Smooth muscle cell (in vitro differentiated cells): Measurements from ENCODE around the gene EVI2A. TPM values are rescaled to one million over a fixed set of nuclear protein-coding genes. Genes with fewer than 3 reads are reported as not detected.

Source experiments
- DNase-seq: peaks from one replicate; lab custom pipeline; 2025; ENCODE audit not compliant: unreplicated experiment; lab: John Stamatoyannopoulos, UW
- H2AFZ ChIP-seq: fragments of 200-600 bp; sonication (generic); 2 replicates; pipeline ENCODE4 v1.6.0; 2016; ENCODE audit warnings: antibody characterized with exemption, low read depth, mild to moderate bottlenecking
- H3F3A ChIP-seq: fragments of 200-600 bp; sonication (generic); 2 replicates; pipeline ENCODE4 v1.6.0; 2017; ENCODE audit warnings: antibody characterized with exemption, low read depth
- H3K27ac ChIP-seq: fragments of 200-600 bp; sonication (generic); 2 replicates; pipeline ENCODE4 v1.5.1; 2016; ENCODE audit warnings: low read depth, mild to moderate bottlenecking
- H3K27me3 ChIP-seq: fragments of 200-600 bp; sonication (generic); 2 replicates; pipeline ENCODE4 v1.6.1; 2016; ENCODE audit warnings: low read depth, mild to moderate bottlenecking
- H3K36me3 ChIP-seq: fragments of 200-600 bp; sonication (generic); 2 replicates; pipeline ENCODE4 v1.5.1; 2016; ENCODE audit warnings: low read depth
- H3K4me1 ChIP-seq: fragments of 200-600 bp; sonication (generic); 2 replicates; pipeline ENCODE4 v1.5.1; 2016; ENCODE audit warnings: low read depth
- H3K4me2 ChIP-seq: fragments of 200-600 bp; sonication (generic); 2 replicates; pipeline ENCODE4 v1.6.0; 2016; ENCODE audit warnings: mild to moderate bottlenecking
- H3K4me3 ChIP-seq: fragments of 200-600 bp; sonication (generic); 2 replicates; pipeline ENCODE4 v1.5.1; 2016; ENCODE audit warnings: mild to moderate bottlenecking
- H3K79me2 ChIP-seq: fragments of 200-600 bp; sonication (generic); 2 replicates; pipeline ENCODE4 v1.6.0; 2016; ENCODE audit warnings: low read depth, mild to moderate bottlenecking
- H3K9ac ChIP-seq: fragments of 200-600 bp; sonication (generic); 2 replicates; pipeline ENCODE4 v1.6.0; 2016; ENCODE audit warnings: low read depth
- H3K9me3 ChIP-seq: fragments of 200-600 bp; sonication (generic); replicated peaks from 2 replicates; pipeline ENCODE4 v1.5.1; 2016; ENCODE audit warnings: low read depth
- H4K20me1 ChIP-seq: fragments of 200-600 bp; sonication (generic); 2 replicates; pipeline ENCODE4 v1.6.0; 2016; ENCODE audit warnings: low read depth
- CTCF ChIP-seq: fragments of 200-600 bp; sonication (generic); IDR thresholded peaks from 2 replicates; pipeline ENCODE4 v1.5.1; 2017; ENCODE audit warnings: borderline replicate concordance, mild to moderate bottlenecking, antibody characterized with exemption; ENCODE audit not compliant: insufficient read depth, poor library complexity, severe bottlenecking
- WGBS: methylation state at CpG from one replicate; pipeline ENCODE4 v1.1.7; 2016; ENCODE audit warnings: low lambda C conversion rate; 5-methylcytosine and 5-hydroxymethylcytosine counted together
- polyA plus RNA-seq: library from polyadenylated mRNA; unstranded; fragments of >200 nt; fragmentation: Nextera tagmentation; extraction: Ambion mirVana; gene quantifications from 2 replicates; pipeline ENCODE4 v1.2.1, GENCODE V29; 2016
- total RNA-seq: library from RNA; depleted of rRNA; stranded (reverse); fragments of >200 nt; gene quantifications from 2 replicates; pipeline ENCODE4 v1.2.3, GENCODE V29; 2014

Gene EVI2A
- total and polyA plus RNA-seq, 2 experiments from 2014 or later, result 0.33 TPM; not detected in 1

GRCh38 chr17:31286587-31286986 lies 34.8 kb downstream of the EVI2A start:
- WGBS, result 97% methylated on average over 1 of the region's 1 CpG
- H3K4me2 ChIP-seq, result no peak overlapping the region
- no peak overlapping the region for H3K9ac ChIP-seq
- H3K27me3 ChIP-seq, result no peaks in the 10 kb centered on the region
- no peak for TF ChIP-seq CTCF
- H3K4me1 ChIP-seq, result no peaks in the 10 kb centered on the region
- H2AFZ ChIP-seq, result no peak overlapping the region
- no peak overlapping the region for H3K27ac ChIP-seq
- H3F3A ChIP-seq, result no peaks in the 10 kb centered on the region
- DNase-seq, result no peak
- no peaks in the 10 kb centered on the region for H3K36me3 ChIP-seq
- no peaks in the 10 kb centered on the region for H3K79me2 ChIP-seq
- no peak overlapping the region for H3K4me3 ChIP-seq
- H3K9me3 ChIP-seq, result no peaks in the 10 kb centered on the region
- peaks cover 23% of the 10 kb centered on the region for H4K20me1 ChIP-seq

GRCh38 chr17:31283841-31284240 lies 37.6 kb downstream of the EVI2A start:
- TF ChIP-seq CTCF, result no peak
- no peak overlapping the region for H3K4me2 ChIP-seq
- H3K27ac ChIP-seq, result no peak overlapping the region
- no peak for DNase-seq
- no peaks in the 10 kb centered on the region for H3K27me3 ChIP-seq
- no peak overlapping the region for H3K9ac ChIP-seq
- no peaks in the 10 kb centered on the region for H3K36me3 ChIP-seq
- H3K9me3 ChIP-seq, result no peaks in the 10 kb centered on the region
- no peak overlapping the region for H2AFZ ChIP-seq
- no peaks in the 10 kb centered on the region for H3K79me2 ChIP-seq
- no peak overlapping the region for H3K4me3 ChIP-seq
- H3F3A ChIP-seq, result no peaks in the 10 kb centered on the region
- H4K20me1 ChIP-seq, result peaks cover 23% of the 10 kb centered on the region
- no peaks in the 10 kb centered on the region for H3K4me1 ChIP-seq

- no peaks in the 10 kb centered on the region for H3K4me1 ChIP-seq
- no peaks in the 10 kb centered on the region for H3K9me3 ChIP-seq
- DNase-seq, result no peak
- no peak for TF ChIP-seq CTCF
- H3K4me3 ChIP-seq, result no peak overlapping the region
- H4K20me1 ChIP-seq, result peaks cover 18% of the 10 kb centered on the region
- H3K4me2 ChIP-seq, result no peak overlapping the region
- H3K36me3 ChIP-seq, result no peaks in the 10 kb centered on the region
- H3F3A ChIP-seq, result no peaks in the 10 kb centered on the region
- WGBS, result 97% methylated on average over 2 of the region's 2 CpGs
- H3K79me2 ChIP-seq, result no peaks in the 10 kb centered on the region
- H3K27me3 ChIP-seq, result no peaks in the 10 kb centered on the region
- H3K27ac ChIP-seq, result no peak overlapping the region
- no peak overlapping the region for H3K9ac ChIP-seq
- no peak overlapping the region for H2AFZ ChIP-seq
Observed at GRCh38 chr17:31281061-31281460, 40.4 kb downstream of the EVI2A start.

- Histone ChIP-seq H3K27me3 (no peaks in the 10 kb centered on the region), H3K4me2 (no peak overlapping the region), H3K4me3 (no peak overlapping the region), H2AFZ (no peak overlapping the region), H3K9ac (no peak overlapping the region), H3F3A (no peaks in the 10 kb centered on the region), H3K27ac (no peak overlapping the region), H3K79me2 (no peaks in the 10 kb centered on the region), H3K9me3 (no peaks in the 10 kb centered on the region), H3K4me1 (no peaks in the 10 kb centered on the region), H4K20me1 (peaks cover 9% of the 10 kb centered on the region), H3K36me3 (peaks cover 2% of the 10 kb centered on the region)
- 90% methylated on average over 2 of the region's 2 CpGs for WGBS
- TF ChIP-seq CTCF, result no peak
- no peak for DNase-seq
Observed at GRCh38 chr17:31279401-31279800, 42.0 kb downstream of the EVI2A start.
